SK-N-MC (cell line): ENCODE results near the gene SNX9.

Experiments used
- EZH2 ChIP-seq: fragments of 200-600 bp; sonication (generic); IDR thresholded peaks from one replicate; pipeline ENCODE4 v1.6.1; 2017; ENCODE audit warnings: antibody characterized with exemption
- FOXP2 ChIP-seq: optimal IDR thresholded peaks from 2 replicates; pipeline ENCODE3; 2011; ENCODE audit warnings: mild to moderate bottlenecking, moderate library complexity; ENCODE audit not compliant: insufficient read depth; ENCODE audit errors: extremely low read length, control extremely low read depth
- POLR2AphosphoS5 ChIP-seq: IDR thresholded peaks from 2 replicates; pipeline ENCODE4 v1.6.1; 2012; ENCODE audit warnings: mild to moderate bottlenecking, low read depth, low read length, borderline replicate concordance

DNA sequence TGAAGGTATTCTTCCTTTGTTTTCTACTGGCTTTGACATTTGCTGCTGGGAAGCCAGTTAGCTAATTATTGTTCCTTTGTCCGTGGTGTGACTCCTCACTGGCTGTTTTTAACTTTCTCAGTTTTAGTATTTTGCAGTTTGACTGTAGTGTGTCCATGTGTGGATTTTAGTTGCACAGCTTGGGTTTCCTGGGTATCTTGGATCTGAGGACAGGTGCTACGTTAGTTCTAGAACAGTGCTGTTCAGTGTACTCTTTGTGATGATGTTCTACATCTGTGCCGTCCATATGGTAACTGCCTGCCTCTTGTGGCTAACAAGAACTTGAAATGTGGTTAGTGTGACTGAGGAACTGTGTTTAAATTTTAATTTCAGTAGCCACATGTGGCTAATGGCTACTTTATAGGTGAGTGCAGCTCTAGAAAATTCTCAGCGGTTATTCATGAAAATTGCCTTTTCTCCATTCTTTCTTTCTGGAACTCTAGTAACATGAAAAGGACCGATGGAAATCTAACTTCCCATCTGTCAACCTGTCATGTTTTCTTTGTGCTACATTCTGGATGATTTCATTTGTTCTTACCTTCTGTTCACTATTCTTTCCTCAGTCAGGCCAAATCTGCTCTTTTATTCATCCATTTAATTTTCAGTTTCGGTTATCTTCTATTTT, 7.4 kb downstream of the SNX9 start:
- no peak for TF ChIP-seq EZH2
- TF ChIP-seq POLR2AphosphoS5: no peak
- no peak for TF ChIP-seq FOXP2
